Ovary (tissue), 9 donors: Measurements from ENCODE around the gene SAG. TPM values are rescaled to one million over a fixed set of nuclear protein-coding genes. Genes with fewer than 3 reads are reported as not detected.

Experiments used
- DNase-seq, 5 donors: peaks; one replicate each; pipeline ENCODE4 v3.0.0-alpha.2; 2019 to 2020
- H3K27ac ChIP-seq, 2 donors: fragments of 200-600 bp; one replicate each; pipeline versions ENCODE4 v1.5.1 to v1.8.0; 2019 to 2022
- H3K27me3 ChIP-seq: fragments of 200-600 bp; one replicate; pipeline ENCODE4 v1.8.0; 2022
- H3K36me3 ChIP-seq: fragments of 200-600 bp; sonication (generic); one replicate; pipeline ENCODE4 v1.5.1; 2019
- H3K4me1 ChIP-seq: one replicate; pipeline ENCODE4 v1.8.1; 2013; ENCODE audit warnings: mild to moderate bottlenecking, moderate library complexity; ENCODE audit not compliant: insufficient read depth
- H3K4me3 ChIP-seq: fragments of 200-600 bp; sonication (generic); one replicate; pipeline ENCODE4 v1.5.1; 2017
- H3K9me3 ChIP-seq, 2 donors: fragments of 200-600 bp in 1 of 2; sonication (generic) in 1 of 2; one replicate each; pipeline versions ENCODE4 v1.5.1 to v1.8.1; 2013 to 2019; ENCODE audit warnings: mild to moderate bottlenecking in 1 of 2, moderate library complexity in 1 of 2
- EP300 ChIP-seq: sonication (generic); formaldehyde crosslinking; IDR thresholded peaks from one replicate; pipeline ENCODE4 v1.6.1; 2017; ENCODE audit warnings: antibody characterized with exemption
- POLR2A ChIP-seq: fragments of 450-650 bp; IDR thresholded peaks from one replicate; pipeline ENCODE4 v1.6.1; 2017; ENCODE audit warnings: antibody characterized with exemption, mild to moderate bottlenecking, moderate library complexity
- WGBS, 3 donors: extraction: QIAGEN DNeasy Blood & Tissue Kit in 1 of 3; methylation state at CpG; one replicate each; pipeline versions ENCODE4 v1.1.5 to v1.1.7; 2013 to 2017; 5-methylcytosine and 5-hydroxymethylcytosine counted together
- intact Hi-C, 4 donors: fragments of 100-400 bp; cut with DNase I; formaldehyde crosslinking; loops; one replicate each; pipeline versions ENCODE4 v1.11.0 to v1.15.1; 2022 to 2023
- polyA plus RNA-seq, 2 donors: library from polyadenylated mRNA; stranded (reverse); fragments of 200-250 nt in 1 of 2; fragments of 350-450 nt in 1 of 2; fragmentation: Illumina TruSeq in 1 of 2; extraction: RNeasy Lipid Tissue Mini Kit (QIAGEN cat#74804) in 1 of 2; gene quantifications; one replicate each; pipeline ENCODE4 v1.2.3, GENCODE V29; 2013 to 2014
- total RNA-seq, 7 donors: library from RNA; depleted of rRNA in 2 of 7; stranded (reverse); fragments of >200 nt in 2 of 7; fragmentation: NEBNext Ultra II Directional in 3 of 7; extraction: Animal tissue kit (Norgen Biotek cat#: 25700) in 3 of 7; gene quantifications; one replicate each; pipeline versions ENCODE4 v1.1.0 to v1.2.4, GENCODE V29; 2016 to 2023
- TF ChIP-seq, protein P1 (sequence below), 3 donors: fragments of 450-650 bp in 2 of 3; fragments of 200-600 bp in 1 of 3; IDR thresholded peaks; one replicate each; pipeline versions ENCODE4 v1.5.1 to v1.8.0; 2016 to 2022; ENCODE audit warnings: antibody characterized with exemption in 3 of 3, mild to moderate bottlenecking in 1 of 3
- donor health status: DM: no; HTN: no; CAD: no; lungs with moderate emphysema.
- donor health status: DM: no; HTN: no; CAD: no.
- donor health status: Bipolar disorder and iron deficiency.
- donor health status: DM: yes; HTN: yes; CAD: no.
- donor health status: DM: no; HTN: no; CAD: no.
- donor health status: DM: yes; HTN: yes; CAD: no.

SAG gene
- total and polyA plus RNA-seq, 9 donors = not detected

DNA sequence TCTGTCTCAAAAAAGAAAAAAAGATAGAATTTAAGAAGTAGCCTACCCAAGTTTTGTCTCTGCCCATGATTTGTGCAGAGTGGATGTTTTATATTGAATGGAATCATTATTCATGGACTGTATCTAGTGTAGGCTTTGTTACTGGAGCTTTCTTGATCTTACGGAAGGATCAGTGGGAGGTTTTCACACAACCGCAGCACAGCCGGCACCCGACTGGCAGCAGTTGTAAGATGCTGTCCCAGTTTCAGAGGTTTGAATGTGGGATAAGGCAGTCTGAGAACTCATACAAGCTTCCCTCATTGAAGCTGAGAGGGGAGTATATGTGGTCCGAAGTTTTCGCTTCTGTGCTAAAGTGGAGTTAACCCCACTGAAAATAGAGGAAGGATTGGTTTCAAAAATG is 19.7 kb upstream of the SAG start:
- DNase-seq = no peak
- Histone ChIP-seq H3K9me3 (no peaks in the 10 kb centered on the region), H3K4me3 (no peak overlapping the region), H3K36me3 (no peaks in the 10 kb centered on the region), H3K27me3 (no peaks in the 10 kb centered on the region), H3K27ac (no peak overlapping the region), H3K4me1 (no peaks in the 10 kb centered on the region)
- TF ChIP-seq, protein P1, sequence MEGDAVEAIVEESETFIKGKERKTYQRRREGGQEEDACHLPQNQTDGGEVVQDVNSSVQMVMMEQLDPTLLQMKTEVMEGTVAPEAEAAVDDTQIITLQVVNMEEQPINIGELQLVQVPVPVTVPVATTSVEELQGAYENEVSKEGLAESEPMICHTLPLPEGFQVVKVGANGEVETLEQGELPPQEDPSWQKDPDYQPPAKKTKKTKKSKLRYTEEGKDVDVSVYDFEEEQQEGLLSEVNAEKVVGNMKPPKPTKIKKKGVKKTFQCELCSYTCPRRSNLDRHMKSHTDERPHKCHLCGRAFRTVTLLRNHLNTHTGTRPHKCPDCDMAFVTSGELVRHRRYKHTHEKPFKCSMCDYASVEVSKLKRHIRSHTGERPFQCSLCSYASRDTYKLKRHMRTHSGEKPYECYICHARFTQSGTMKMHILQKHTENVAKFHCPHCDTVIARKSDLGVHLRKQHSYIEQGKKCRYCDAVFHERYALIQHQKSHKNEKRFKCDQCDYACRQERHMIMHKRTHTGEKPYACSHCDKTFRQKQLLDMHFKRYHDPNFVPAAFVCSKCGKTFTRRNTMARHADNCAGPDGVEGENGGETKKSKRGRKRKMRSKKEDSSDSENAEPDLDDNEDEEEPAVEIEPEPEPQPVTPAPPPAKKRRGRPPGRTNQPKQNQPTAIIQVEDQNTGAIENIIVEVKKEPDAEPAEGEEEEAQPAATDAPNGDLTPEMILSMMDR (IDR thresholded peaks at IDR 0.05) = no peak
- no peak for TF ChIP-seq EP300
- no peak for TF ChIP-seq POLR2A
- intact Hi-C loops = no loop called here
- 91 to 94% (median 92%) methylated on average over 6 of the region's 6 CpGs for WGBS, 3 donors

DNA sequence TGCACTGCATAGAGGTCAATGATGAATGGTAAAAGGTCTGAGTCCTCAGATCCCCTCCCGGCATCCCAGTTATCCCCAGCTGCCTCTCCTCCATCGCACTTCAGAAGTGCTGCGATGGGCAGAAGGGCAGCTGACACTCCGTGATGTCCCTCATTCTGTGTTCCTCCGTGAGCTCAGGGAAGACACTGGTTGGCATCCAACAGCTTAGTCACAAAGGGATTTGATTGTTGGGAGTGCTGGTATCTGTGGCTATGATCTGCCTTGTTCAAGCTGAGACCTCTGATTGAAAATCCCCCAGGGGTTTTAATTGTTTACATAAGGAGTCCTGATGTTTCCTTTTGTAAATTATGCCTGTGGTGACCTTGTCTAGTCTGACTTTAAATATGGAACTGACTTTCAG is 19.0 kb upstream of the SAG start:
- Histone ChIP-seq H3K9me3 (no peaks in the 10 kb centered on the region), H3K4me1 (no peaks in the 10 kb centered on the region), H3K36me3 (no peaks in the 10 kb centered on the region), H3K4me3 (no peak overlapping the region), H3K27ac (no peak overlapping the region), H3K27me3 (no peaks in the 10 kb centered on the region)
- WGBS, 3 donors = 80 to 88% (median 87%) methylated on average over 5 of the region's 5 CpGs
- TF ChIP-seq, protein P1 (IDR thresholded peaks at IDR 0.05) = no peak
- intact Hi-C loops = no loop called here
- DNase-seq = no peak

DNA sequence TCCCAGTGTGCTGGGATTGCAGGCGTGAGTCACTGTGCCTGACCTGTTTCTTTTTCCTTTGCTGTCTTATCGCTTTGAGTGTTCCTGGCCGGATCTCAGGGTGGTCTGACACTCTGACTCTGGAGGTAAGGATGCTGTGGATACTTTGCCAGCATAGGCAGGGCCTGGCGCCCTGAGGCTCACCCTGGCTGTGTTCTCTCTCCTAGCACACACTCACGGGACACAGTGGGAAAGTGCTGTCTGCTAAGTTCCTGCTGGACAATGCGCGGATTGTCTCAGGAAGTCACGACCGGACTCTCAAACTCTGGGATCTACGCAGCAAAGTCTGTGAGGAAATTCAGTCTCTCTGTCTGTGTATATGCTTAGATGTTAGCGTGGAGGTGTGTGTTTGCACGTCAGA is 18.0 kb upstream of the SAG start:
- DNase-seq = no peak
- 91 to 95% (median 94%) methylated on average over 12 of the region's 12 CpGs for WGBS, 3 donors
- H3K4me3 ChIP-seq = no peak overlapping the region
- H3K4me1 ChIP-seq = no peaks in the 10 kb centered on the region
- intact Hi-C loops = no loop called here
- no peaks in the 10 kb centered on the region for H3K27me3 ChIP-seq
- no peaks in the 10 kb centered on the region for H3K9me3 ChIP-seq
- TF ChIP-seq EP300 = no peak
- no peak for TF ChIP-seq POLR2A
- TF ChIP-seq, protein P1 (IDR thresholded peaks at IDR 0.05) = no peak
- H3K36me3 ChIP-seq = no peaks in the 10 kb centered on the region
- no peak overlapping the region for H3K27ac ChIP-seq

DNA sequence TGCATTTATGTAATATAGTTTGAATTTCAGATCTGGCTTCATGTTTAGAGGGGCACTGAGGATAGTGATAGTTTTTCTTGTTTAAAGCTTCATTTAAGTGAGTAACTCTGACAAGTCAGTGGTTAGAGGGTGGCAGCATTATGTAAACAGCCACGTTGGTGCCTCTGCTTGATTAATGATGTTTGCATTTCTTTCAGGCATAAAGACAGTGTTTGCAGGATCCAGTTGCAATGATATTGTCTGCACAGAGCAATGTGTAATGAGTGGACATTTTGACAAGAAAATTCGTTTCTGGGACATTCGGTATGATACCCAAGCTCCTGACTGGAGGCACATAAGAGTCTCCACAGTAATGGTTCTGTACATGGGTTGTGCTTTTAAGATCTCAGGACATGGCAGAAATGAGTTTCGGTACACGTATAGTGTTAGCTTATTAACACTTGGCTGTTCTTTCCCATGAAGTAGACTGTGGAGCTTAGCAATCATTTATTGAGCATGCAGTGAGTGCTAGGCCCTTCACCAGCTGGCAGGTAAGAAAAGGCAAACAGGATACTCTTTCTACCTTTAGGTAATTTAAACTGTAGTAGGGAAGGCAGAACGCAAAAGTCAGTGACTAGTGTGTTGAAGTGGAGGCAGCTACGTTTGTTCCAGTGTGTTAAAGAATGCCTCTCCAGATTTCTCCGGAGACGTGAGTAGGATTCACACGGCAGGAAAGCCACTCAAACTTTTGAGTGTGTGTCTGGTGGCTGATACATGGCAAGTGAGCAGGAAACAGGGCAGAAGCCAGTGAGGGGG is 17.4 kb upstream of the SAG start:
- WGBS, 3 donors = 88 to 90% (median 90%) methylated on average over 10 of the region's 10 CpGs

More for the DNA sequence above, 17.4 kb upstream of the SAG start:
- no peaks in the 10 kb centered on the region for H3K27me3 ChIP-seq
- no peaks in the 10 kb centered on the region for H3K4me1 ChIP-seq
- H3K4me3 ChIP-seq = no peak overlapping the region
- no peak overlapping the region for H3K27ac ChIP-seq
- no peaks in the 10 kb centered on the region for H3K36me3 ChIP-seq
- TF ChIP-seq, protein P1 (IDR thresholded peaks at IDR 0.05) = no peak
- TF ChIP-seq EP300 = no peak
- TF ChIP-seq POLR2A = no peak
- no peaks in the 10 kb centered on the region for H3K9me3 ChIP-seq
- intact Hi-C loops = no loop called here
- DNase-seq = no peak
